NCI-H345 treated with DMSO at 0.1 percent for 48 hours (cell line): ENCODE results near the gene VSTM2L.
A peak's percentile ranks its signal among the peaks of the same experiment; 100 is the strongest.
"Not testable (repeated sequence)": the region's sequence is repeated elsewhere in the genome, so short reads cannot be mapped to it uniquely, and the experiment has no call there.

Experiments used
- DNase-seq: peaks from one replicate; lab custom pipeline; 2025; ENCODE audit not compliant: unreplicated experiment; lab: John Stamatoyannopoulos, UW

Gene VSTM2L

GRCh38 chr20:37961066-37961465 lies 58.1 kb downstream of the VSTM2L start:
- no peak for DNase-seq

- DNase-seq: not testable (repeated sequence)
Measured at GRCh38 chr20:37963483-37963882, 60.6 kb downstream of the VSTM2L start.

- DNase-seq: peak; percentile 100
Measured at GRCh38 chr20:37968841-37969401, 66.0 kb downstream of the VSTM2L start.

- DNase-seq: no peak
Measured at GRCh38 chr20:37969949-37970855, 67.3 kb downstream of the VSTM2L start.

- no peak for DNase-seq
Measured at GRCh38 chr20:37970856-37971245, 67.9 kb downstream of the VSTM2L start.

GRCh38 chr20:37971561-37972127 lies 68.7 kb downstream of the VSTM2L start:
- no peak for DNase-seq

- no peak for DNase-seq
Measured at GRCh38 chr20:37972256-37973058, 69.5 kb downstream of the VSTM2L start.

- DNase-seq: no peak
Measured at GRCh38 chr20:37973059-37973910, 70.4 kb downstream of the VSTM2L start.

GRCh38 chr20:37976887-37977286 lies 74.0 kb downstream of the VSTM2L start:
- DNase-seq: no peak

GRCh38 chr20:37977338-37977737 lies 74.4 kb downstream of the VSTM2L start:
- DNase-seq: no peak

GRCh38 chr20:37977786-37978185 lies 74.9 kb downstream of the VSTM2L start:
- no peak for DNase-seq

- no peak for DNase-seq
Measured at GRCh38 chr20:37979021-37979985, 76.4 kb downstream of the VSTM2L start.

GRCh38 chr20:37980383-37980782 lies 77.5 kb downstream of the VSTM2L start:
- no peak for DNase-seq

GRCh38 chr20:37980876-37981275 lies 77.9 kb downstream of the VSTM2L start:
- no peak for DNase-seq

GRCh38 chr20:37981568-37981967 lies 78.6 kb downstream of the VSTM2L start:
- no peak for DNase-seq

- no peak for DNase-seq
Measured at GRCh38 chr20:37983286-37983685, 80.4 kb downstream of the VSTM2L start.

GRCh38 chr20:37984018-37984785 lies 81.3 kb downstream of the VSTM2L start:
- DNase-seq: no peak

- DNase-seq: no peak
Measured at GRCh38 chr20:37986044-37986858, 83.3 kb downstream of the VSTM2L start.
